HEK293 (cell line): ENCODE data around the gene LAT.

ENCODE experiments used
- HOXA7 ChIP-seq: sonication (generic); formaldehyde crosslinking; IDR thresholded peaks from 2 replicates; pipeline ENCODE4 v1.8.1; 2022; ENCODE audit warnings: missing genetic modification reagents, borderline replicate concordance
- HOXD13 ChIP-seq: sonication (generic); formaldehyde crosslinking; IDR thresholded peaks from 2 replicates; pipeline ENCODE4 v1.8.0; 2022; ENCODE audit warnings: missing genetic modification reagents, borderline replicate concordance
- PATZ1 ChIP-seq: fragments of 450-650 bp; formaldehyde crosslinking; IDR thresholded peaks from 2 replicates; pipeline ENCODE4 v1.5.1; 2016; ENCODE audit warnings: missing biosample characterization, missing genetic modification characterization
- SCRT2 ChIP-seq: fragments of 450-650 bp; formaldehyde crosslinking; IDR thresholded peaks from 2 replicates; pipeline ENCODE4 v1.5.1; 2016; ENCODE audit warnings: missing biosample characterization, missing genetic modification characterization
- ZBTB1 ChIP-seq: fragments of 450-650 bp; formaldehyde crosslinking; IDR thresholded peaks from 2 replicates; pipeline ENCODE4 v1.5.1; 2016; ENCODE audit warnings: missing biosample characterization, missing genetic modification characterization
- ZBTB26 ChIP-seq: fragments of 450-650 bp; formaldehyde crosslinking; optimal IDR thresholded peaks from 2 replicates; pipeline ENCODE3; 2016; ENCODE audit warnings: missing biosample characterization, mild to moderate bottlenecking, missing genetic modification characterization
- ZBTB48 ChIP-seq: fragments of 450-650 bp; formaldehyde crosslinking; IDR thresholded peaks from 2 replicates; pipeline ENCODE4 v1.5.1; 2016; ENCODE audit warnings: missing biosample characterization, missing genetic modification characterization
- ZFP3 ChIP-seq: fragments of 450-650 bp; formaldehyde crosslinking; IDR thresholded peaks from 2 replicates; pipeline ENCODE4 v1.5.1; 2016; ENCODE audit warnings: low read depth, missing biosample characterization, missing genetic modification characterization
- ZNF121 ChIP-seq: fragments of 450-650 bp; formaldehyde crosslinking; IDR thresholded peaks from 2 replicates; pipeline ENCODE4 v1.5.1; 2016; ENCODE audit warnings: missing biosample characterization, missing genetic modification characterization
- ZNF133 ChIP-seq: fragments of 450-650 bp; formaldehyde crosslinking; IDR thresholded peaks from 2 replicates; pipeline ENCODE4 v1.5.1; 2016; ENCODE audit warnings: missing biosample characterization, missing genetic modification characterization
- ZNF140 ChIP-seq: fragments of 450-650 bp; formaldehyde crosslinking; IDR thresholded peaks from 2 replicates; pipeline ENCODE4 v1.5.1; 2016; ENCODE audit warnings: missing biosample characterization, missing genetic modification characterization
- ZNF148 ChIP-seq: fragments of 450-650 bp; formaldehyde crosslinking; IDR thresholded peaks from 2 replicates; pipeline ENCODE4 v1.5.0; 2017; ENCODE audit warnings: missing biosample characterization, missing genetic modification characterization, borderline replicate concordance
- ZNF184 ChIP-seq: fragments of 450-650 bp; IDR thresholded peaks from 2 replicates; pipeline ENCODE4 v1.5.1; 2018; ENCODE audit warnings: missing biosample characterization, mild to moderate bottlenecking, missing genetic modification characterization
- ZNF19 ChIP-seq: fragments of 450-650 bp; formaldehyde crosslinking; IDR thresholded peaks from 2 replicates; pipeline ENCODE4; 2016; ENCODE audit warnings: missing biosample characterization, missing genetic modification characterization, low read depth
- ZNF239 ChIP-seq: fragments of 450-650 bp; formaldehyde crosslinking; IDR thresholded peaks from 2 replicates; pipeline ENCODE4 v1.5.1; 2016; ENCODE audit warnings: missing biosample characterization, missing genetic modification characterization
- ZNF26 ChIP-seq: fragments of 450-650 bp; formaldehyde crosslinking; IDR thresholded peaks from 2 replicates; pipeline ENCODE4 v1.5.1; 2016; ENCODE audit warnings: missing biosample characterization, missing genetic modification characterization
- ZNF274 ChIP-seq, 2 experiments: fragments of 200-500 bp in 1 of 2; fragments of 450-650 bp in 1 of 2; sonication (Bioruptor generic) in 1 of 2; formaldehyde crosslinking in 1 of 2; IDR thresholded peaks; 2 replicates each; pipeline versions ENCODE4 v1.5.1 to v1.6.1; 2014 to 2016; ENCODE audit warnings: borderline replicate concordance in 1 of 2, inconsistent platforms in 1 of 2, low read length in 1 of 2, missing biosample characterization in 1 of 2, missing genetic modification characterization in 1 of 2
- ZNF335 ChIP-seq: fragments of 450-650 bp; formaldehyde crosslinking; conservative IDR thresholded peaks from 2 replicates; pipeline ENCODE4 v1.5.1; 2016; ENCODE audit warnings: missing biosample characterization, missing genetic modification characterization
- ZNF341 ChIP-seq: fragments of 450-650 bp; formaldehyde crosslinking; IDR thresholded peaks from 2 replicates; pipeline ENCODE4; 2016; ENCODE audit warnings: low read depth, missing biosample characterization, missing genetic modification characterization
- ZNF350 ChIP-seq: fragments of 450-650 bp; formaldehyde crosslinking; IDR thresholded peaks from 2 replicates; pipeline ENCODE4 v1.5.0; 2017; ENCODE audit warnings: missing biosample characterization, mild to moderate bottlenecking, missing genetic modification characterization
- ZNF473 ChIP-seq: fragments of 450-650 bp; formaldehyde crosslinking; IDR thresholded peaks from 2 replicates; pipeline ENCODE4 v1.5.1; 2017; ENCODE audit warnings: missing biosample characterization, missing genetic modification characterization
- ZNF501 ChIP-seq: fragments of 450-650 bp; formaldehyde crosslinking; IDR thresholded peaks from 2 replicates; pipeline ENCODE4 v1.5.1; 2016; ENCODE audit warnings: missing biosample characterization, missing genetic modification characterization
- ZNF513 ChIP-seq: fragments of 450-650 bp; IDR thresholded peaks from 2 replicates; pipeline ENCODE4 v1.5.1; 2018; ENCODE audit warnings: missing biosample characterization, missing genetic modification characterization
- ZNF548 ChIP-seq: fragments of 450-650 bp; formaldehyde crosslinking; IDR thresholded peaks from 2 replicates; pipeline ENCODE4 v1.5.1; 2016; ENCODE audit warnings: missing biosample characterization, missing genetic modification characterization
- ZNF561 ChIP-seq: fragments of 450-650 bp; IDR thresholded peaks from 2 replicates; pipeline ENCODE4 v1.5.1; 2018; ENCODE audit warnings: missing biosample characterization, missing genetic modification characterization, borderline replicate concordance
- ZNF571 ChIP-seq: fragments of 450-650 bp; formaldehyde crosslinking; IDR thresholded peaks from 2 replicates; pipeline ENCODE4 v1.5.0; 2017; ENCODE audit warnings: missing biosample characterization, missing genetic modification characterization
- ZNF623 ChIP-seq: fragments of 450-650 bp; formaldehyde crosslinking; IDR thresholded peaks from 2 replicates; pipeline ENCODE4 v1.5.1; 2016; ENCODE audit warnings: missing biosample characterization, missing genetic modification characterization
- ZNF645 ChIP-seq: fragments of 450-650 bp; formaldehyde crosslinking; IDR thresholded peaks from 2 replicates; pipeline ENCODE4; 2016; ENCODE audit warnings: missing biosample characterization, missing genetic modification characterization
- ZNF747 ChIP-seq: fragments of 450-650 bp; formaldehyde crosslinking; IDR thresholded peaks from 2 replicates; pipeline ENCODE4 v1.5.1; 2016; ENCODE audit warnings: missing biosample characterization, missing genetic modification characterization
- ZNF785 ChIP-seq: fragments of 450-650 bp; formaldehyde crosslinking; IDR thresholded peaks from 2 replicates; pipeline ENCODE4 v1.5.1; 2016; ENCODE audit warnings: missing biosample characterization, missing genetic modification characterization
- ZNF830 ChIP-seq: fragments of 450-650 bp; IDR thresholded peaks from 2 replicates; pipeline ENCODE4 v1.5.0; 2018; ENCODE audit warnings: missing biosample characterization, missing genetic modification characterization, low read depth, mild to moderate bottlenecking, moderate library complexity

Gene LAT

GRCh38 chr16:28974437-28975157 lies 10.3 kb upstream of the LAT start, which contains the start of gene SPNS1 (continued):
- TF ChIP-seq ZNF473 (no peak), ZNF133 (tag by site-specific recombination) (peak; percentile 34; the same call in 1 of the 2 replicates), ZNF148 (tag by site-specific recombination) (0 out of 2 replicates have a peak, but pooled peaks have one; percentile 68), ZNF785 (tag by site-specific recombination) (0 out of 2 replicates have a peak, but pooled peaks have one; percentile 52), ZFP3 (tag by site-specific recombination) (no peak), ZNF501 (tag by site-specific recombination) (peak; percentile 79; the same call in 1 of the 2 replicates), ZNF830 (tag by site-specific recombination) (no peak), ZBTB26 (tag by site-specific recombination) (peak; percentile 67), ZNF26 (no peak), ZNF140 (tag by site-specific recombination) (no peak), ZNF335 (tag by site-specific recombination) (peak; percentile 85), ZNF19 (tag by site-specific recombination) (no peak), ZBTB48 (tag by site-specific recombination) (peak; percentile 86), PATZ1 (peak; percentile 89), ZNF121 (tag by site-specific recombination) (no peak), ZBTB1 (tag by site-specific recombination) (no peak), ZNF274 (IDR thresholded peaks at IDR 0.05; ENCODE audit: low read length) (no peak), ZNF274 (tag by site-specific recombination; IDR thresholded peaks at IDR 0.05; ENCODE audit: borderline replicate concordance) (no peak), ZNF239 (tag by site-specific recombination) (peak; percentile 66), ZNF623 (tag by site-specific recombination) (peak; percentile 35), HOXD13 (CRISPR knock-in tag) (no peak), ZNF747 (no peak), HOXA7 (CRISPR knock-in tag) (no peak), ZNF350 (tag by site-specific recombination) (no peak), ZNF341 (no peak; the same call in 1 of the 2 replicates), ZNF184 (no peak), ZNF561 (tag by site-specific recombination) (peak; percentile 98), ZNF513 (no peak), ZNF548 (tag by site-specific recombination) (no peak), ZNF645 (tag by site-specific recombination) (no peak), ZNF571 (tag by site-specific recombination) (no peak), SCRT2 (tag by site-specific recombination) (no peak; the same call in 1 of the 2 replicates)
